ENCODE results near the gene SLC6A8. TPM values are rescaled to one million over a fixed set of nuclear protein-coding genes. Genes with fewer than 3 reads are reported as not detected.
"Not testable (repeated sequence)": the region's sequence is repeated elsewhere in the genome, so short reads cannot be mapped to it uniquely, and the experiment has no call there.

SLC6A8 gene
- polyA plus RNA-seq, 12 donors = 24.6 to 44.9 (median 28.9) TPM; not detected in 1

DNA sequence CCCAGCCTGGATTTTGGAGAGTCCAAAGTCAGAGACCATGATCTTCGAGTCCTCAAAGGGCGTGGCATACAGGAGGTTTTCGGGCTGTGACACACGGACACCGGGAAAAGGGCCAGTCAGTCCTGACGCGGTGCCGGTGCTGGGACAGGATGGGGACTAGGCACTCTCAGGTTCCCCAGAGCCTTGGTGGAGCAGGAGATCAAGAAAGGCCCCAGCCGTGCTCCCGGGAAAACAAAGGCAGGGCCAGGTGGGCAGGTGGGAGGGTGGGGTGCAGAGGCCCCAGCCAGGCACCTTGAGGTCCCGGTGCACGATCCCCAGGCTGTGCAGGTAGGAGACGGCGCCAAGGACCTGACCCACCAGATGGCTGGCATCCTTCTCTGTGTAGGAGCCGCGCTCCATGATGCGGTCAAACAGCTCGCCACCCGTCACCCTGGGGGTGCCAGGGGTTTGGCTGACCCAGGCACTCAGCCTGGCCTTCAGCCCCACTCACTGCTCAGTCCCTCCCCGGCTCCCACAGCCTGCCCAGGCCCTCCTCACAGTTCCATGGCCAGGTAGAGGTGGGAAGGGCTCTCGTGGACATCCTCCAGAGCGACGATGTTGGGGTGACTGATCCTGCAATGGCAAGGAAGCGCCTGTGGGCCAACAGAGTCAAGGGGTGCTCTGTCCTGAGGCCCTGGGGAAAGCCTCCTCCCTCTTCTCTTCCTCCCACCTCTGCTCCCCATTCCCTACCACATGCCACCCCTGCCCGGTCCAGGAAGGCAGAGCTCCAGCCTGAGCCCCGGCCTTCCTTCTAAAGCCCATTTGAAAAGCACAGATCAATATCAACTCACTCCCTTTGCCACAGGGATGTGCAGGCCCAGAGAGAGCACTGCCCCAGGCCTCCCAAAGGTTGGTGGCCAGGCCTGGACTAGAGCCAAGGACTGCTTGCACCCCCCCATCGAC, 15.9 kb upstream of the SLC6A8 start:
- no peak for DNase-seq

DNA sequence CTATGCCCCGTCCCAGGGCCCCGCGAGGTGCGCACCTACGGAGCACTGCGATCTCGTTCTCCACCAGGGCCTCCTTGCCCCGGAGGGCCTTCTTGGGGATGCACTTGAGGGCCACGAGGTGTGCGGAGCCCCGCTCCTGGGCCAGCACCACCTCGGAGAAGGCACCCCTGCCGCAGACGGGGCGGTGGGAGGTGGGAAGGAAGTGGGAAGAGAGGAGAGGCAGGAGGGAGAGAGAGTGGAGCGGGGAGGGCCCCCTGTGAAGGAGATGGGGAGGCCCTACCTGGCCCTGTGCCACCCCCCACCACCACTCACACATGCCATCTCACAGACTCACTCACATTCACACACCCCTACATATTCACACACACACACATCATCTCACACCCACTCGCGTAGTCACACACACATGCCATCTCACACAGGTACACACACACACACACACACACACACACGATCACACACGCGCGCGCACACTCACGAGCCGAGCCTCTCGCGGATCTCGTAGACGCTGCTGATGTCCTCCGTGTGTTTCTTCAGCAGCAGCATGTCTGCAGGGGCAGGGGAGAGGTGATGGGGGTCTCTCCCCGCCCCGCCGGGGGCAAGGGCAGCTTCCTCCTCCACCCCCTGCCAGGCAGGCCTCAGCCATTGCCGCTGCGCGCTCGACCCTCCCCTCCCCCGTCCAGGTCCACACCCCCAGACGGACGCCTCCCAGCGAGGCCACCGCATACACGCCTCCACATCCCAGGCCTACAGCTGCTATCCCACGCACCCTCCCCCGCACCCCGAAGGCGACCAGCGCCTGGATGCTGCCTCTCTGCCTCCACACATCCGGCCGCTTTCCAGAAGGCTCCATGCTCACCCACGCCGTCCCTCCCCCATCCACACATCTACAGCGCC, 14.9 kb upstream of the SLC6A8 start:
- DNase-seq = no peak

DNA sequence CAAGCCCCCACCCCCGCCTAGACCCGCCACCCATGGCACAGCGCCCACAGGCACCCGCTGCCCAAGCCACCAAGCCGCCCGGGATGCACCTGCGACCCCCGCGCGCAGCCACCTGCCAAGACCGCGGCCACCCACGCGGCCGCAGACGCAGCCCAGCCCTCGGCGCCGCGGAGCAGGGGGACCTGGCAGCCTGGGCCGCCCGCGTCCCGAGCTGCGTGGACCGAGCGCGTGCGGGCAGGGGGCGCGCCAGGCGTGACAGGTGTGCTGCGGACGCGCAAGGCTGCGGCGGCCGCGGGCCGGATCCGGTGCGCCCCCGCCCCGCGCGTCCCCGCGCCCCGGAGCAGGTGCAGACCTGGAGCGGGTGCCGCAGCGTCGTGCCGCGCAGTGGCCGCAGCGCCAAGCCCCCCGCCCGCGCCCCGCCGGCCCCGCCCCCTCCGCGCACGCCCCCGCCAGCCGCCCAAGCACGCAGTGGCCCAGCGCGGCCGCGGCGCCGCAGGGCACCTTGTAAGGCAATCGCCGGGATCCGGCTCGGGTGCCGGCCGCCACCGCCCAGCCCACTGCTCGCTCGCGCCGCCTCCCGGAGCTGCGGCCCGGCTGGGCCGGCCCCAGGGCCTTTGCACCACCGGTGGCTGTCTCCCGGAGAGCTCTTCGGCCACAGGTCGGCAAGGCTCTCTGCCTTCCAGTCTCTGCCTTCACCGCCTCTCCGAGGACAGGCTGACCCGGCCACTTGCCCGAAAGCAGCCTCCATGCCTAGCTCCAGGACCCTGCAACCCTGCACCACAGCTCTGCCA, 14.1 kb upstream of the SLC6A8 start, which contains the start of gene PNCK:
Gene PNCK, minus strand, starts transcription at position 386 of the 791 bp plus-strand sequence. CDS start 737 bp downstream, outside the sequence.
- no peak for DNase-seq

DNA sequence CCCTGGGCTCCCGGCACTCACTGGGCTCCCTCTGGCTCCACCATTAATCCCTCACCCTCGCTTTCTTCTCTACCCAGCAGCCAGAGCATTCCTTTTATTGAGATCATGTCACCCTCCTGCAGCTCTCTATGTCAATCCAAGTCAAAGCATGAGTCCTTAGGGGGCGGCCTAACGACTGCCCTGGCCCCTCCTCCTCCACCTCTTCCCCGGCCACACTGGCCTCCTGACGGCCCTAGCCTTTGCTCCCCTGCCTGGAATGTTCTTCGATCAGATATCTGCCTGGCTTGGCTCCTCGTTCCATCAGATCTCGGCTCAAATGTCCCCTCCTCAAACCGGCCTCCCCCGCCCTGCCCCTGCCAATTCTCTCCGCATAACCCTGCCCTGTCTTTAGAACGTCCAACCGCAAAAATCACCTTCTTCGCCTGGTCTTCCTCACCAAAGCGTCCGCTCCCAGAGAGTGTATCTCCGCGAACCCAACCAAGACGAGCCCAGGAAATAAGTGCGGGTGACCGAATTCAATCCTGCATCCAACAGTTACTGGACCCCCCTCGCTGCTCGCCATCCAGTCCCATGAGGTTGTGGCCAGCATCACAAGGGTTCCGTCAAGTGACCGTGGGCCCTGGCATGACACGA, 13.4 kb upstream of the SLC6A8 start:
- DNase-seq = no peak

DNA sequence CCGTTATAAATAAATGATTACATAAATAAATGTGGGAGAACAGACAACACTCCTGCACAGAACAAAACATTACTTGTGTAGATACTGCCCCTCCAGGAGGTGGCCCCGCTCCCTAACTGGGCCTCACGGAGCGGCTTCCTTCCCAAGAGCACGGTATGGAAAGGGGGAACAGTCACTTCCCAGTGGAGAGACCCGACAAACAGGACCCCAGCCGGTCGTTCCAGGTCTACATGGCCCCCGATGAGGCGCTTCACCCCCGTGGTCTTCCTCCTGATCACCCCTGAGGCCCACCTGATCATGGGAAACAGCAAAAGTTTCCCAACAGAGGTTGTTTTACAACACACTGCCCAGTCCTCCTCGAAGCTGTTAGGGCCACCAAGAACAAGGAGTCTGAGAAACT, 6.6 kb upstream of the SLC6A8 start:
- DNase-seq = no peak

DNA sequence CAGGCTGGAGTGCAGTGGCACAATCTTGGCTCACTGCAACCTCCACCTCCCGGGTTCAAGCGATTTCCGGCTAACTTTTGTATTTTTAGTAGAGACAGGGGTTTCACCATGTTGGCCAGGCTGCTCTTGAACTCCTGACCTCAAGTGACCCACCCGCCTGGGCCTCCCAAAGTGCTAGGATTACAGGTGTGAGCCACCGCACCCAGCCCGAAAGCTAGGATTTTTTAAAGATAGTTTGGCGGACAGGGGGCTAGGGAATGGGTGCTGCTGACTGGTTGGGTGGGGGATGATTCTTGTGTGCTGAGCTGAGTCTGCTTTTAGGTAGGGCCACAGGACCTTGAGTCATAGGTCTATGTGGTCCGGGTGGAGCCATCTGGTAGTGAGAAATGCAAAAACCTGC, 4.2 kb upstream of the SLC6A8 start:
- not testable (repeated sequence) for DNase-seq

DNA sequence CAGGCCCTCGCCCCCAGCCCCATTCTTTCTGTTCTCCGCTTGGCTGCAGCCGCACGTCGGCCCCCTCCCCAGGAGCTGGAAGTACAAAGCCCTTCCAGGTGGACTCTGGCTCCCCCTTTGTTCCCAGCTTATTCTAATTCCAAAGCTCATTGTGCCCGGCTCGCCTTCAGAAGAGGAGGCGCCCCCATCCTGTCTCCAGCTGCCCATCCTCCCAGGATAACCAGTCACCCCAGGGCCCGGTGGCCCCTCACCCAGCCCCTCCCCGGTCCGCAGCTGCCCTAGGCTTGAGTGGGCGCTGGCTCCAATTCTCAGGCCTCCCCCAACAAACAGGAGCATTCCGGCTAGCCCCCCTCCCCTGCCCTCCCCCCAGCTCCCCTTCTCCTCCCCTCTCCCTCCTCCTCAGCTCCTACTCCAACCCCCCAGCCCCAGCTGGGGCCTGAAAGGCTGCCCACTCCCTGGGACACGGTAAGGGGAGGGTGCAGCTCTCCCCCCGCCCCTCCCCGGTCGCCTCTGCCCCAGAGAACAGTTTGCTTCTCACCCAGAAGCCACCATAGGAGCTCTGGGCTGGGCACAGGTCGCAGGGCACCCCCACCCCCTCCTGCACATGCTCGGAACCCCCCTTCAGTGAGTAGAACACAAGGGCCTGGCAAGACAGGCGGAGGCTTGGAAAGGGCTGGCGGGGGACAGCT, 3.1 kb upstream of the SLC6A8 start:
- no peak for DNase-seq

DNA sequence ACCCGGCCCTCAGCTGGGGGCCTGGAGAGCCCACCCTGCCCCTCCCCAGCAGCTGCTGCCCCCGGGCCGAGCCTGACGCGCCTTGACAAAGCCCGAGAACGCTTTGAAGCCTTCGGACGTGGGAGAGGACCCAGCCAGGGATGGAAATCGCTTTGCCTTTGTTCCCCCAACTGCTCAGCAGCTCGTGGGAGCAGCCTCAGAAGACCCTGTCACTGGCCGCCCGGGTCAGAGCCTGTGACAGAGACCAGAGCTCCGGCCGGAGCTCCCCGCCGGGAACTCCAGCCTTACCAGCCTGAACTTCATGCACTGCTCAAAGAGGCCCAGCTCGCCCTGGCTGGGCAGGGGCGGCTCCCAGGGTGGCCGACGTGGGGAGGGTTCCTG, 2.6 kb upstream of the SLC6A8 start:
- no peak for DNase-seq

DNA sequence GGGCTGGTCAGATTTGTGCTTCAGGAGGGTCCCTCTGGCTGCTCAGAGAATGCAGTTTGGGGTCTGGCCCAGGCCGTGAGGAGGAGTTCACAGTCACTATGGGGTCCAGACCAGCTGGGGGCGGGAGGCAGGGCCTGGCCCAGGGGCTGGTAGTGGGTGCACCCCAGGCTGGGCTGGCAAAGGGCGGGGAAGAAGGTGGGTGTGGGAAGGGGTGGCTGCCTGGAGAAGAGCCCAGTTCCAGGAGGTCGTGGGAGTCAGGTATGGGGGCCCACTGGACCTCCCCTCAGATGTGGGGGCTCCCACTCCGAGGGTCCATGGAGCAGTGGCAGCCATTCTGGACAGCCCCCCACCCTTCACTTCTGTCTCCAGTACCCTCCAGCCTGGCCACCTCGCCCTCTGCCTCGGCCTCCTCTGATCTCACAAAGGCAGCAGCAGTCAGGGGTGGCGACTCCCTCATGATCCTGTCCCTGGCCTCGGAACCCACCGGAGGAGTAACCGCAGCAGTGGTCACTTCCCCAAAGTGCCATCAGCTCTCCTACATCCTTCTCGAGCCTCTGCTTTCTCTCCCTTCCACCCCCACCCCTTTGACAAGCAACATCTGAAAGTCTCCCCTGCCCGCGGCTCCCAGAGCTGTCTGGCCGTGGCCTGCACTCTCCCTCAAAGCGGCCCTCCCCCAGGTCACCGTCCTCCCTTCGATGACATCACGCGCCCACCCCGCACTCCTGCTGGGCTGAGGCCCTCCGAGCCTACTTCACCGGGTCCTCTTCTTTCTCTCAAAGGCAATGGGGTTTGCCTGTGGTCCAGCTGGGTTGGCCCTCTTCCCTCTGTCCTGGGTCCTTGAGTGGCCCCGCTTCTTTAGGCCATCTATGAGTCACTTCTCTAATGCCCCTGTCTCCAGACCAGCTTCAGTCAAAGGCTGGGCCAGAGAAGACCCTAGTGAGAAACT, 1.7 kb upstream of the SLC6A8 start:
- no peak for DNase-seq

DNA sequence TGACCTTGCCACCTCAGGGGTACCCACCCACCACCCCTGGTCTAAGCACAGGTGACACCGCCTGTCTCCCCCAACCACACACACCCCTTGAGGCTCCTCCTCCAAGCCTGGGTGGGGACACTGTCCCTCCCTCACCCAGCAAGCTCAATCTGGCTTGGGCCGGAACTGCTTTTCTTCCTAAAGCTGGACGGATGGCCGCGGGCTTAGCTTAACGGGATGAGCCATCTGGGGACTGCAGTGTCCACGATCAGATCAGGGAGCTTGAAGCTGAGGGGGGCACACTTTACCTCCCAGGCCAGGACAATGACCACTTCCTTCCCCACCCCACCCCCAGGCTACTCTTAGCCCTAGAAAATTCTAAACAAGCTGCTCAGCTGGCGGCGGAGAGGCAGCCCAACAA, 1.0 kb upstream of the SLC6A8 start:
- no peak for DNase-seq

DNA sequence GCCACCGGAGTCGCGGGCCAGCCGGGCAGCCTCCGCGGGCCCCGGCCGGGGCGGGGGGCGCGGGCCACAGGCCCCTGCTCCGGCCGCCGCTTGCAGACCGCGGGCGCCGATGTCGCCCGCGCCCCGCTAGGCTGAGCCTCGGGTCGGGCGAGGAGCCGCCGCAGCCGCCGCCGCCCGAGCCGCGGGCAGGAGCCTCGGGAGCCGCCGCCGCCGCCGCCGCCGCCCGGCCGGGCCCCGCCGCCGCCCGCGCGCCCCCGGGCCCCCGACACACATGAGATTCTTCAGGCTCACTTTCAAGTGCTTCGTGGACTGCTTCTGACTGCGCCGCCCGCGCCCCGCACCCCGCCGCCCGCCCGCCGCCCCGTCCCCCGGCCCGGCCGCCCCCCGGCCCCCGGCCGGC, 345 bp downstream of the SLC6A8 start:
- DNase-seq = no peak

DNA sequence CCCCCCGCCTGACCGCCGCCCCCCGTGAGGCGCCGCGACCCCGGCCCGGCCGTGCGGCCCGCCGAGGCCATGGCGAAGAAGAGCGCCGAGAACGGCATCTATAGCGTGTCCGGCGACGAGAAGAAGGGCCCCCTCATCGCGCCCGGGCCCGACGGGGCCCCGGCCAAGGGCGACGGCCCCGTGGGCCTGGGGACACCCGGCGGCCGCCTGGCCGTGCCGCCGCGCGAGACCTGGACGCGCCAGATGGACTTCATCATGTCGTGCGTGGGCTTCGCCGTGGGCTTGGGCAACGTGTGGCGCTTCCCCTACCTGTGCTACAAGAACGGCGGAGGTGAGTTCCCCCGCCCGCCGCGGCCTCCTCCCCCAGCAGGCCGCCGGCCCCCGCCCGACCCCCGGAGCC, 780 bp downstream of the SLC6A8 start:
- DNase-seq = no peak

DNA sequence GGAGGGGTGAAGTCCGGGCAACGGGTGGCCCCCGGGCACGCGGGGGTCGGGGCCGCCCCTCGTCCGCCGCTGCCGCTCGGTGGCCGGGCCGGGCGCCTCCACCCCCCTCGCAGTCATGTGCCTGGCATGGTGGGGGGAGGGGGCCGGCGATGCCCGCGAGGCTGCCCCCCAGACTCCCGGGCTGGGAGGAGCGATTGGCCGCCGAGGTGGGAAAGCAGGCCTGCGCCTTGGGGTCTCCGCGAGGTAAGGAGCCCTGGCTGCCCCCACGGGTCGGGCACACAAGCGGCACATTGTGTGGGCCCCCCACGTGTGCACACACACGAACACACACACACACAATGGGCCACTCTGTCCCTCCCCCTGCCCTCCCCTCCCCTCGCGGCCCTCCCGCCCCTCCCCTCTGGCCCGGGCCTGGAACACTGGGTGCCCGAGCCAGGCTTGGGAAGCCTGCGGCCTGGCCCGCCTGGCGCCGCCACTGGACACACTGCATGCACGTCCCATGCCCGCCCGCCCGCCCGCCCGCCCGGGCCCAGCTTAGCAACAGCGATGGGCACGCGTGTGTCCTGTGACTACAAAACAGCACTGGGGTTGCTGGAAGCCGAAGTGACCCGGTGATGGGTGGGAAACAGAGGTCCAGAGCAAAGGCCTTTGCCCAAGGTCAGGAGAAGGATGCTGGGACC, 1.3 kb downstream of the SLC6A8 start:
- DNase-seq = no peak

DNA sequence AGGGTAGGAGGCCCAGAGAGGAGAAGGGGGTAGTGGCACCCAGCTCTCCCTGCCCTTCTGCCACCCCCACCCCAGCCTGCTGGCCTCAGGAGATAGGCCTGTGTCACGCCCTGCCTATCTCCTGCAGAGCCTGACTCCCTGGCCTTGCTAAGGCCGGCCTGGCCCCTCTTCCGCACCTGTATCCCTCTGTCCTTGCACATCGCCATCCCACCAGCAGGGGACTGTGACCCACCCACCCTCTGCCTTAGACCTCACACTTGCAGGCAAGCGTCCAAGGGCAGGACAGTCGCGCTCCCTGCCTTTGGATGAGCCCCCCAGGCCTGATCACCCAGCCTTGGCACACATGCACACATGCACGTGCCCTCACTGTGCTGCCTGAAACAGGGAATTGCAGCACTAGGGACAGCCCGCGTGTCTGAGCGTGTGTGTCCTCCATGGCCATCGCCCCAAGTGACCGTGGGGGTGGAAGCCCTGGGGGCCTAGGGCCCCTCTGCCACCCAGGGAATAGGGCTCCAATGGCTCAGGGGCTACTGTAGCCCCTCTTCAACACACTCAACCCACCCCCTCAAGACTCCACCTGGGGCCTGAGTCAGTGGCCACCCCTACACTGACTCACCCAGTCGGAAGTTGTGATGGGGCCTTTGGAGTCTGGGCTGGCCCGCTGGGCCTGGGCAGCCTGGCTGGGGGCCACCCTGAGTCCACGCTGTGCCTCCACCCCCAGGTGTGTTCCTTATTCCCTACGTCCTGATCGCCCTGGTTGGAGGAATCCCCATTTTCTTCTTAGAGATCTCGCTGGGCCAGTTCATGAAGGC, 2.1 kb downstream of the SLC6A8 start:
- DNase-seq = no peak

DNA sequence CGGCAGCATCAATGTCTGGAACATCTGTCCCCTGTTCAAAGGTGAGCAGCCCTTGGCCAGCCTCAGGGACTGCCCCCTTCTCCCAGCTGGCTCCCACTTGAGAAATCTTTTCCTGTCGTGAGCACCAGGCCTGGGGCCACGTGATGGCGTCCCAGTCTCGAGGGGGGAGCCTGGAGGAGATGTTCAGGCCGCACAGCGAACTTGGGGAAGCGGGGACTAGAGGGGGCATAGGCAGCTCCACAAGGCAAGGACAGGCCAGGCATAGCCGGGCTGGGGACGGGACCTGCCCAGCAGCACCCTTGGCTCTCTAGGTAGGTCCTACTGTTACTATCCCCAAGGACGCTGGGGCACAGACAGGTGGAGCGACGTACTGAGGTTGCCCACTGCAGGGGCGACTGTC, 2.7 kb downstream of the SLC6A8 start:
- DNase-seq = no peak

DNA sequence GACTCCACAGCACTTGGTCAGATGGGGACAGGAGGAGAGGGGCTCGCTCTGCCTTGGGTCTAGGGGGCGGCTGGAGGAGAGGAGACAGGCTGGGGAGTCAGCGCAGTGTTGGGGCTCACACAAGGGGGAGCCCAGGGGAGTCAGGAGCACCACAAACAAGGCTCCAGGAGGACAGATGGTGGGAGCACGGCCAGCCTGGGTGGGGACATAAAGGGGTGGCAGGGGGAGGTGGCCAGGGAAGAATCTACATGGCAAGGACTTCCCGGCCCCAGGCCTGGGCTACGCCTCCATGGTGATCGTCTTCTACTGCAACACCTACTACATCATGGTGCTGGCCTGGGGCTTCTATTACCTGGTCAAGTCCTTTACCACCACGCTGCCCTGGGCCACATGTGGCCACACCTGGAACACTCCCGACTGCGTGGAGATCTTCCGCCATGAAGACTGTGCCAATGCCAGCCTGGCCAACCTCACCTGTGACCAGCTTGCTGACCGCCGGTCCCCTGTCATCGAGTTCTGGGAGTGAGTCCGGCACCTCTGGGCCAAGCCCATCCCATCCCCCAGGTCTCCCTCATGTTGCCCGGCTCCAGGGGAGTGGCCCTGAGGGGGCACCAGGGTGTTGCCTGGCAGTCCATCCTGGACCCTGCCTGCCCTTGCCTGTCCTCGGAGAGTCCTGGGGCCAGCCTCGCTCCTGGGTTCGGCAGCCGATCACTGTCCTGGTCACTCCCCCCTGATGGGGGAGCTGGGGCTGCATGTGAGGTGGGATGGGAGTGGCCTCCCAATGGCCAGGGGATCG, 3.5 kb downstream of the SLC6A8 start:
- DNase-seq = not testable (repeated sequence)

DNA sequence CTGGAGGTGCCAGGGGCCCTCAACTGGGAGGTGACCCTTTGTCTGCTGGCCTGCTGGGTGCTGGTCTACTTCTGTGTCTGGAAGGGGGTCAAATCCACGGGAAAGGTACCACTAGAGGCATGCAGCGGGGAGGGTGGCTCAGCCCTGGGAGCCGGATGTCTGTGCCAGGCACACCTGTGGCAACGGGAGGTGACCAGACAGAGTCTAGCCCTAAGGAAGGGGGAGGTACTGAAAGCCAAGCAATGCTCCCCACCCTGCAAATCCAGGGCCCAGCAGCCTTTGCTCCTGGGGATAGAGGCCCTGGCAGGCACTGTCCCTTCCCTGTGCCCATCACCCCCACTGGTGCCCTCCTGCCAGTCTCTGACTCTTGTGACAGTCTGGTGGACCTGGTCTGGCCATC, 4.3 kb downstream of the SLC6A8 start:
- no peak for DNase-seq
